GM18909 (cell line): ENCODE measurements around the gene DZIP1.
"Not testable (repeated sequence)": the region's sequence is repeated elsewhere in the genome, so short reads cannot be mapped to it uniquely, and the experiment has no call there.

Experiments used
- ATAC-seq: cut with Tn5 transposase; IDR thresholded peaks from one replicate; pipeline ENCODE4 v1.9.1; 2021; ENCODE audit warnings: mild to moderate bottlenecking; ENCODE audit not compliant: unreplicated experiment, poor library complexity

Gene DZIP1, protein sequence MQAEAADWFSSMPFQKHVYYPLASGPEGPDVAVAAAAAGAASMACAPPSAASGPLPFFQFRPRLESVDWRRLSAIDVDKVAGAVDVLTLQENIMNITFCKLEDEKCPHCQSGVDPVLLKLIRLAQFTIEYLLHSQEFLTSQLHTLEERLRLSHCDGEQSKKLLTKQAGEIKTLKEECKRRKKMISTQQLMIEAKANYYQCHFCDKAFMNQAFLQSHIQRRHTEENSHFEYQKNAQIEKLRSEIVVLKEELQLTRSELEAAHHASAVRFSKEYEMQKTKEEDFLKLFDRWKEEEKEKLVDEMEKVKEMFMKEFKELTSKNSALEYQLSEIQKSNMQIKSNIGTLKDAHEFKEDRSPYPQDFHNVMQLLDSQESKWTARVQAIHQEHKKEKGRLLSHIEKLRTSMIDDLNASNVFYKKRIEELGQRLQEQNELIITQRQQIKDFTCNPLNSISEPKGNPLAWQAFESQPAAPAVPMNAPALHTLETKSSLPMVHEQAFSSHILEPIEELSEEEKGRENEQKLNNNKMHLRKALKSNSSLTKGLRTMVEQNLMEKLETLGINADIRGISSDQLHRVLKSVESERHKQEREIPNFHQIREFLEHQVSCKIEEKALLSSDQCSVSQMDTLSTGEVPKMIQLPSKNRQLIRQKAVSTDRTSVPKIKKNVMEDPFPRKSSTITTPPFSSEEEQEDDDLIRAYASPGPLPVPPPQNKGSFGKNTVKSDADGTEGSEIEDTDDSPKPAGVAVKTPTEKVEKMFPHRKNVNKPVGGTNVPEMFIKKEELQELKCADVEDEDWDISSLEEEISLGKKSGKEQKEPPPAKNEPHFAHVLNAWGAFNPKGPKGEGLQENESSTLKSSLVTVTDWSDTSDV

DNA sequence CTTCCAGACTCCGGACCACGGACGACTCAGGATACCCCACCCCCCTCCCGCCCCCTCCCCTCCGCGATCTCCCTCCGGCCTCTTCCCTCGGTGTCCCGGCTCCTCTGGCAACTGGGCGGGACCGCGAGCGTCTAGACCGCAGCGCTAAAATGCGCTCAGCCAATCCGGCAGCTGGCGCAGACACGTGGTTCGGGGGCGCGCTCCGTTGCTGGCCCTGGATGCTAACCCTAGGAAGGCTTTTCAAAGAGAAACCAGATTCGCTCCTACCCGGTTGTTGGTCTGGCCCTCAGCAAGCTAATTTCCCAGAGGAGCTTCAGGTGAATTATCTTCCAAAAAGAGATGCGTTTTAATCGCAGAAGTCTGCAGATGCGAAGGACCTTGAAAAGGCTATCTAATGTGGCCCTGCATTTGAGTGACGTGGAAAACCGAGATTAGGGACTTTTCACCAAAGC is at the start of gene DZIP1:
Gene DZIP1 (minus strand): TSS at position 106 of the 452 bp plus-strand sequence. CDS start 2,677 bp downstream, outside the sequence.
- peak; percentile 61 for ATAC-seq

DNA sequence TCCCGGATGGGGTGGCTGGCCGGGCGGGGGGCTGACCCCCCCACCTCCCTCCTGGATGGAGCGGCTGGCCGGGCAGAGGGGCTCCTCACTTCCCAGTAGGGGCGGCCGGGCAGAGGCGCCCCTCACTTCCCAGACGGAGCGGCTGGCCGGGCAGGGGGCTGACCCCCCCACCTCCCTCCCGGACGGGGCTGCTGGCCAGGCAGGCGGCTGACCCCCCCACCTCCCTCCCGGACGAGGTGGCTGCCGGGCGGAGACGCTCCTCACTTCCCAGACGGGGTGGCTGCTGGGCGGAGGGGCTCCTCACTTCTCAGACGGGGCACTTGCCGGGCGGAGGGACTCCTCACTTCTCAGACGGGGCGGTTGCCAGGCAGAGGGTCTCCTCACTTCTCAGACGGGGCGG is 46.5 kb upstream of the DZIP1 start:
- ATAC-seq: not testable (repeated sequence)

DNA sequence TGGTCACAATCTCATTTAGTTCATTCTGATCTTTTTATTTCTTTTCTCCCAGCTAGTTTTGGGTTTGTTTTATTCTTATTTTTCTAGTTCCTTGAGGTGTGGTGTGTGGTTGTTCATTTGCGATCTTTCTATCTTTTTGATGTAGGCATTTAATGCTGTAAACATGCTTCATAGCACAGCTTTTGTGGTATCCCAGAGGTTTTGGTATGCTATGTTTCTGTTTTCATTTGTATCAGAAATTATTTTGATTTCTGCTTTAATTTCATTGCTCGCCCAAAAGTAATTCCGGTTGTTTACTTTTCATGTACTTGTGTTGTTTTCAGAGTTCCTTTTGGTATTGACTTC is 45.0 kb upstream of the DZIP1 start:
- no peak for ATAC-seq

DNA sequence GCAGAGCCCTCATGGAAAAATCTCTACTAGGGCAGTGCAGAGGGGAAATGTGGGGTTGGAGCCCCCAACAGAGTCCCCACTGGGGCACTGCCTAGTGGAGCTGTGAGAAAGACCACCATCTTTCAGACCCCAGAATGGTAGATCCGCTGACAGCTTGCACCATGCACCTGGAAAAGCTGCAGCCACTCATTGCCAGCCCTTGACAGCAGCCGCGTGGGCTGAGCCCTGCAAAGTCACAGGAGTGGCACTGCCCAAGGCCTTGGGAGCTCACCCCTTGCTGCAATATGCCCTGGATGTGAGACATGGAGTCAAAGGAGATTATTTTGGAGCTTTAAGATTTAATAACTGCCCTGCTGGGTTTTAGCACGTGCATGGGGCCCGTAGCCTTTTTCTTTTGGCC is 40.5 kb upstream of the DZIP1 start:
- not testable (repeated sequence) for ATAC-seq

DNA sequence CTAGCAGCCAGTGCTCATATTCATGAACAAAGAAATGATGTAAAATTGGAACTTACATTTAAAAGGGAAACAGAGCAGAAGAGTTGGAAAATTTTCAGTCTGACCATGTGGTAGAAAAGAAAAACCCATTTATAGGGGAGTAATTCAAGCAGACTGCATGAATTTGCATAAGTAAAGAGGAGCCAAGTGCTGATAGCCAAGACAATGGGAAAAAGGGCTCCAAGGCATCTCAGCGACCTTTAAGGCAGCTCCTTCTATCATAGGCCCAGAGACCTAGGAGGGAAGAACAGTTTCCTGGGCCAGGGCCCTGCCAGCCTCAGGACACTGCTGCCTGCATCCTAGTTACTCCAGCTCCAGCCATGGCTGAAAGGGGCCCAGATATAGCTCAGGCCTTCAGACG is 39.9 kb upstream of the DZIP1 start:
- ATAC-seq: no peak

DNA sequence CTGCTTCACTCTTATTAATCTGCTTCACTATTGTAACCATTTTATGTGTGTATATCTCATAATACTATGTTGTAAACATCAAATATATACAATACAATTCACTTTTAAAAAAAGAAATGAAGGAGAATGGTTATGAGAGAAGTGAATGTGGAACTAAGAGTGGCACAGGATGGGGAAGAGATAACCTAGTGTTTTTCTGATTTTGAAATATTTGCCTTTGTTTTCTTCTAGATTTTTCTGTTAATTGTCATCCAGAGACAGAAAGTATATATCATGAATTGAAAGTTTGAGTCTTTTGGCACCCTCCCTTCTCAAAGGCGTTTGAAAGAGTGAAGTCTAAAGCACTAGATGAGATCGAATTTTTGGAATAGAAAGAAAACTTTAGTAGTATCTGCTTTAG is 35.2 kb upstream of the DZIP1 start:
- ATAC-seq: no peak

DNA sequence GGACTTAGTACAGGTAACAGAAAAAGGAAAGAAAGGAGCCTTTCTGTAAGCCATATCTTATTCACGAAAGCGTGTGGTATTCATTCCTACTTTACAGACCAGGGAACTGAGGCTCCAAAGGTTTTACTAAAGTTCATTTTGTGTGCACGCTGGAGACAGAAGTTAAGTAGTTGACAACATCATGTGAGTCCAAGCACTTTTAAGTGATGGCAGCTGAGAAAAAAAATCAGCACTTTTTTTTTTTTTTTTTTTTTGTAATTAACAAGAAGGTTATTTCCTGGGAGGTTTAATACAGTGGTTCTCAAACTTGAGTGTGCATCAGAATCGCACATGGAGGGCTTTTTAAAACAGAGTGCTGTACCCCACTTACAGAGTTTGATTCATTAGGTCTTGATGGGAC is 34.5 kb upstream of the DZIP1 start:
- no peak for ATAC-seq

DNA sequence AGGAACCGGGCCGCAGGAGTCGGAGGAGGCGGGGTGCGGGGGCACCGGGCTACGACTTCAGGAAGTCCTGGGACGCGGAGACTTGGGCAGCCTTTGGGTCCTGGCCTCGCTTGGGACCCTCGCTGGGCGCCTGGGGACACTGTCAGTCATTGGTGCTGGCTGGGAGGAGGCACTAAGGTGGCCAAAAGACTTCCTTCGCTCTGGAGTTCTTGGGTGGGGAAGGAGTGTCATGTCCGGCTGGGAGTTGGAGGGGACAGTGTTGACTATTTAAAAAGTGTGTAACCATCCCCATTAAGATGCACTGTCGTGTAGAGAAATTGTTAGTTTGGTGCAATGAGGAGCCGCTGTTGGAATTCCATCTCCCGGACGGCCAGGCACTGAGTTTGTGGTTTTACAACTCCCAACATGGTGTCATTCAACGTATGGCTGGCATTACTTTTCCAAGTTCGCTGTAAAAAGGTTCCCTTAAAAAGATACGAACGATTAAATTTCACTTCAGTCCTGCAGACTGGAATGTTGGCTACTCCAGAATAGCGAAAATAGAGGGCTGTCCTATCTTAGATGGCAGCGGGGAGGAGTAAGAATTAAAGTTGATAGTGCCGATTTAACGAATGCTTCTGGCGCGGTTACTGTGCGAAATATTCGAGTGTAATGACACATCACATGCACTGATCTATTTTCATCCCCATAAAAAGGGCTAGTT is 33.2 kb upstream of the DZIP1 start:
- no peak for ATAC-seq

DNA sequence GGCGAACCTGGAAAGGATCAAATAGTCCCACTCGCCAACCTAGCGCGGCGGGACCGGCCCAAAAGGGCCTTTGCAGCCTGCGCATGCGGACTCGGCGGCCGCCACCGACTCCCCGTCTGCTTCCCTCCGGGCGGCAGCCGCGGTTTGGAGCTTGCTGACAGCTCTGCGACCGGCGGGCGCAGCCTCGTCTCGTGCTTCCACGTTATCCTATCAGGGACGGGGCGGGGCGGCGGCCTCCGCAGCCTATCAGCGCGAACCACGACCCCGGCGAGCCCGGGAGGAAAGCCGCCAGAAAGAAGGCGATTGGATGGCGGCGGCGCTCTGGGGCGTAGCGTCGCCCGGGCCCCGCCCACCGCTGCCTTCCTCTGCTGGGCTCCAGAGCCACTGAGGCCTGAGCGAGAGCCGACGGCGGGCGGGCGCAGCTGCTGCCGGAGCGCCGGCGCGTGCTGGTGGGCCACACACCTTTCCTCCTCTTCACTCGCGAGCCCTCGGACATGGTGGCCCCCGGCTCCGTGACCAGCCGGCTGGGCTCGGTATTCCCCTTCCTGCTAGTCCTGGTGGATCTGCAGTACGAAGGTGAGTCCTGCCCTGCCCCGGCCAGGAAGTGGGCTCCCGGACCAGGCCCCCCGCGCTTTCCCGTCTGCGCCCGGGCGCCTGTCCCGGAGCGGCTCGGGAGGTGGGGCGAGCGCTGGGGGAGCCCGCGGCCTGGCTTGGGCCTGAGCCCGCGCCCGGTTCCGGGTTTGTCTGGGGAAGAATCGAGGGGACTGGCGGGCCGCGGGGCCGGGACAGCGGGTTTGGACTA is 32.5 kb upstream of the DZIP1 start, which contains the start of gene DNAJC3:
Gene DNAJC3 (plus strand): TSS at position 378 of the 802 bp plus-strand sequence. CDS start 117 bp downstream, at position 495.
- peak; percentile 96 for ATAC-seq

DNA sequence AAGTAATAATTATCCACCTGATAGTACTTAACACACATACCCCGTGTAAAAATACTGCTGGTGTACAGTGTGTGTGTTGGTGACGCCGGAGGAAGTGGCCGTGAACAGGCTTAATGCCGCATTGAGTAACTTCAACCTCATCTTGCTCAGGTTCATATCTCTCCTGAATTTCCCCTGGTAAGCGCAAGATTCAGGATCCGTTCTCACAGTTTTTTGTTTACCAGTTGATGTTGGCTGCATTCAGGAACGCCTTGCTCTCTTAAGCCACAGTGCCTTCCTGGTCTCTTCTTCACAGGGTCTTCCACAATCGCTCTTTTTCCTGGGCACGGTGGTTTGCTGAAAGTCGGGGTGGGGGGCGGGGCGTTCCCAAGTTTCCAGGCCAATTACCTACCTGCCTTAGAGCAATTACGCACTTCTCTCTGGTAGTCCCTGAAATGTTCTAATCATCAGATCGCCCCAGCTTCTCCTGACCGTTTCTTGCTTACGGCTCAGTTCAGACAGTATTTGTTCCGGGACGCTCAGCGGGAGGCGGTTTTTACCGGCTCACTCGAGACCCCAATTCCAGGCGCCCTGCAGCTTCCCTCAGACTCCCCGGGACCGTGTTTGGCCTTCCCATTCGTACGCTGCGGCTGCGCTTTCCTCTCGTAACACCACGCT is 31.7 kb upstream of the DZIP1 start:
- peak; percentile 20 for ATAC-seq

DNA sequence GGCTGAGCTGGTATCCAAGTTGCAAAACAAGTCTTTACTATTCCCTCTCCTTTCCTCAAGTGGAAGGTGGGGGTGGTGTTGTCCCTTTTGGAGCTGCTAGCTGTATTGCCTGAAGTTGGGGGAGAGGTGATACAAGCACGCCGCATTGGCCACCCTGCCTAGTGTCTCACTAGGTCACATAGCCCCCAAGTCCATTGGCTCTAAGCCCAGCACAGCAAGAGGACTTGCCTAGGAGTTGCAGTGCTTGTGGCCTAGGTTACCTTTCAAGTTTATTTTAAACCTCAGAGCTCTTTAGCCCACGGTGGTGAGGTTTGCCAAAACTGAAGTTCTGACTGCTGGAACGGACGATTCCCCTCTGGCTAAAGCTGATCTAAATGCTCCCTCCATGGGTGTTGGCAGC is 27.1 kb upstream of the DZIP1 start:
- ATAC-seq: no peak

DNA sequence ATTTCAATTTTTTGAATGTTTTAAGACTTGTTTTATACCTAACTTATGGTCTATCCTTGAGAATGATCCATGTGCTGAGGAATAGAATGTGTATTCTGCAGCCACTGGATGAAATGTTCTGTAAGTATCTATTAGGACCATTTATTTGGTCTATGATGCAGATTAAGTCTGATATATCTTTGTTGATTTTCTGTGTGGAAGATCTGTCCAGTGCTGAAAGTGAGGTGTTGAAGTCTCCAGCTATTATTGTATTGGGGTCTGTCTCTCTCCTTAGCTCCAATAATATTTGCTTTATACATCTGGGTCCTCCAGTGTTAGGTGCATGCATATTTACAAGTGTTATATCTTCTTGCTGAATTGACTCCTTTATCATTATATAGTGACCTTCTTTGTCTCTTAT is 22.7 kb upstream of the DZIP1 start:
- ATAC-seq: not testable (repeated sequence)

DNA sequence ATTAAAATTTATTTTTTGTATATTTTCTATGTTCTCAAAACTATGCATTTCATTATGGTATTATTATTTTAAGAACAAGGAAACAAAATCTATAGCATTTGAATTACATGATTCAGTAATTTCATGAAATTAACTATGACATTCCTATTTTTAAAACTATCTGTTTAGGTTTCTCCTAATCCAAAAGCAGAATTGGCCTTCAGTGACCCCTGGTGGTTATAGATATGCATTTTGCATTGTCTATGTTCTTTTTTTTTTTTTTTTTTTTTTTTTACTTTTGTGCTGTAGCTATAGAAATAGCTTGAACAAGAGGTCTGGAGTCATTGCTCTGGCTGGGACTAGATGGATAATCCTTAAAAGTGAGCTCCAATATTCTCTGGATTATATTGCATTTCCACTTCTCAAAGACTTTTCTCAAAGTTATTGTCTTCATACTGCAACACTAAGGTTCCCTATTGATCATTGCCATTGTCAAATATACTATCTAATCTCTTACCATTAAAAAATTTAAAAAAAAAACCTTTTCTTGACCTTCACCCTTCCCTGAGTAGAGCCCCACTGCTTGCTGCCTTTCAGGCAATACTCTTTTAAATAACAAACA is 16.6 kb upstream of the DZIP1 start:
- ATAC-seq: no peak

DNA sequence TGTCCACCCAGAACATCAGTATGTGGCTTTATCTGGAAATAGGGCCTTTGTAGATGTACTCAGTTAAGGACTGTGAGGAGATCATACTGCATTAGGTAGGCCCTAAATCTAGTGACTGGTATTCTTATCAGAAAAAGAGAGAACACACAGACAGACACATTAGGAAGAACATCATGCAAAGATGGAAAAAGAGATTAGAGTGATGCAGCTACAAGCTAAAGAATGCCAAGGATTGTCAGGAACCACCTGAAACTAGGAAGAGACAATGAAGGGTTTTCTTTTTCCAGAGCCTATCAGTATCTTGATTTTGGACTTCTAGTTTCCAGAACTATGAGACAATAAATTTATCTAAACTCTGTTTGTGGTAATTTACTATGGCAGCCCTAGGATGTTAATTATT is 15.0 kb upstream of the DZIP1 start:
- ATAC-seq: no peak

DNA sequence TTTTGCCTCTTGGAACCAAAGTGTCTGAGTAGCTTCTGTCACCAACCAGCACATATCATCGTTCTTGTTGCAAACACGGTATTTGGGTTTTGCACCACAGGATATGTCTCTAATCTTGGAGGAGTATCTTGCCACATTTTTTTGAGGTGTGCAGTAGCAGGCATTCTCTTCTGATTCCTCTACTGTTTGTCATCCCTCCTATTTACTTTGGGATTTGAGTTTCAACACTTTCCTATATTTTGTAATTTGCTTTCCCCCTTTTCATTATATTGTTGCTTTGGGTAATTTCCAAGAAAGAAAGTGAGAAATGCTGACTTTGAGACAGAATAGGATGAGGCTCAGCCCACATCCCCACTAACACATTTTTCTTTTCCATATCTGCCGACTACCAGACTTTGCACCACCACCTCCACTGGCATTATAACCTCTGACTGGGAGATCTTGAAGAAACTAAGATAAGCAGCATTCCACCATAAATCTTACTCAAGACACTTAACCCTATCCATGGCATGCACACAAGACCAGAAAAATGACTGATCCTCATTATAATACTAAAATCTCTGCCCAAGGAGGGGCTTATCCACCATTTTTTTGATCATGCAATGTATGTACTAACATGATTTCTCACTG is 12.0 kb upstream of the DZIP1 start:
- no peak for ATAC-seq

DNA sequence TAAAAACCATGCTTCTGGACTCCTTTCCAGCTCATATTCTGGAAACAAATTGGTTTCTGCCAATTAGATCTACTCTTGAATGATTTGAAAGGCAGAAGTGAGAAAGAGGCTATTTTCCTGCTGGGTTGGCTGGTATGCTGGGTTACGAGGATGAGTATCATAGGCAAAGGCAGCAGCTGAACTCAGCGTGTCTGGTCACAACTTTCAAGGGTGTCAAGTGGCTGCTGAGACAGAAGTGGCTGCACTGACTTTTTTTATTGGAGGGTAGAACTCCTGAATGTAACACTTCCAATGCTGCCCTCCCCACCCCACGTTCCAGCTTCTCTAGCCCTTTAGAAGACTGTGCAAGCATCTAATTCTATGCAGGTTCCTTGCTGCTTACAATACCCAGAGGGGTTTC is 8.3 kb upstream of the DZIP1 start:
- ATAC-seq: no peak

DNA sequence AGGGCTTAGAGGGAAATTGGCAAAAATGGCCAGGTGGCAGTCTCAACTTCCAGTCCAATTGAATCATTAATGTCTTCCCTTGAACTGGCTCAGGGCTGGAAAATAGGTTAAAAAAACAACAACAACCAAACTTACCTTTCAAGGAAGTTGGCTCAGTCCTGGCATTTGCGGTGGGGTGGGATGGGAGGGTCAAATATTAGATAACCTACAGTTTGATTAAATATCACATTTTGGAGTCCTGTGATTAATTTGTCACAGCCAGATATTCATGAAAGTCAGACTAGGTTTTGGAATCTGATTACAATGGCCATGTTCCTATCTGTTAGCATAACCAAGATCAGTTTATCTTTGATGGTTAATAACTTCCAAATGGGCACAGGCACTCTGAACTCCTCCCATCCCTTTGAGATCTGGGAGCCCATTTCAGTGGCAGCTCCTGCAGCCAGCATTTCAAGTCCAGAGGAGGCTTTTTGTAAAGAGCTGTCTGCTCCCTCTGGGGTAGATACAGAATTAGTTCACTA is 7.8 kb upstream of the DZIP1 start:
- ATAC-seq: no peak

DNA sequence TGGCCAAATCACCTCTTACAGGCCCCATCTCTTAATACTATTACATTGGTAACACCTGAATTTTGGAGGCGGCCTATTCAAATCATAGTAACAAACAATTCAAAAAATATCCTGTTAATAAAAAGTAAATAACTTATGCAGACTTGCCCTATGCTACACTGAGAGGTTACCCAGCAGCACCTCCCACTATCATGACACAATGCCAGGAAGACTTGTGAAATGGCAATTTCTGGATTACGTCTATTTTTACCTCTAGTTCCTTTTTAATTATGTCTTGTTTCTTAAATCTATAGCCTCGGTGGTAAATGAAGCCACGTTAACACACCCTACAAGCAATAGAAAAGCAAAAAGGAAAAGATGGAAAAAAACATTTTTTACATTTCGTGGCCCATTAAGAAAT is 6.2 kb upstream of the DZIP1 start:
- ATAC-seq: no peak
